Measurements from ENCODE around the gene AMER2.

The AMER2 gene

GRCh38 chr13:25179011-25179410 is 6.9 kb upstream of the AMER2 start:
- Histone ChIP-seq H3K36me3 (ENCODE audit: control insufficient read depth, low read length) (no peaks in the 10 kb centered on the region), H3K4me3 (ENCODE audit: low read length) (no peak overlapping the region), H3K79me2 (ENCODE audit: control insufficient read depth, low read length) (no peaks in the 10 kb centered on the region), H3K9me2 (replicated peaks; ENCODE audit: control insufficient read depth, low read length) (no peaks in the 10 kb centered on the region), H3F3A (ENCODE audit: control insufficient read depth, insufficient read depth) (no peaks in the 10 kb centered on the region), H3K27ac (ENCODE audit: low read depth, low read length) (no peak overlapping the region), H3K4me1 (ENCODE audit: control insufficient read depth, low read length) (peaks cover 25% of the 10 kb centered on the region), H3K9me3 (ENCODE audit: control insufficient read depth, insufficient read depth, low read length) (no peaks in the 10 kb centered on the region), H3K27me3 (ENCODE audit: control insufficient read depth, low read length) (peaks cover 15% of the 10 kb centered on the region; the same call in 1 of the 2 replicates), H3K4me2 (ENCODE audit: low read length) (no peak overlapping the region), H4K20me1 (ENCODE audit: control insufficient read depth, insufficient read depth, low read depth, low read length) (no peaks in the 10 kb centered on the region)
- no peak for TF ChIP-seq EZH2phosphoT487 (IDR thresholded peaks at IDR 0.05; ENCODE audit: borderline replicate concordance, low read length)
- TF ChIP-seq CTCF (IDR thresholded peaks at IDR 0.05; ENCODE audit: low read depth, low read length, poor library complexity, severe bottlenecking) = no peak

GRCh38 chr13:25178070-25178469 is 6.0 kb upstream of the AMER2 start:
- Histone ChIP-seq H3K4me3 (ENCODE audit: low read length) (no peak overlapping the region), H3K9me3 (ENCODE audit: control insufficient read depth, insufficient read depth, low read length) (no peaks in the 10 kb centered on the region), H3K4me1 (ENCODE audit: control insufficient read depth, low read length) (peaks cover 25% of the 10 kb centered on the region), H3K27ac (ENCODE audit: low read depth, low read length) (no peak overlapping the region), H4K20me1 (ENCODE audit: control insufficient read depth, insufficient read depth, low read depth, low read length) (no peaks in the 10 kb centered on the region), H3K27me3 (ENCODE audit: control insufficient read depth, low read length) (peaks cover 15% of the 10 kb centered on the region; the same call in 1 of the 2 replicates), H3K9me2 (replicated peaks; ENCODE audit: control insufficient read depth, low read length) (no peaks in the 10 kb centered on the region), H3K36me3 (ENCODE audit: control insufficient read depth, low read length) (no peaks in the 10 kb centered on the region), H3K79me2 (ENCODE audit: control insufficient read depth, low read length) (no peaks in the 10 kb centered on the region), H3K4me2 (ENCODE audit: low read length) (no peak overlapping the region), H3F3A (ENCODE audit: control insufficient read depth, insufficient read depth) (no peaks in the 10 kb centered on the region)
- TF ChIP-seq EZH2phosphoT487 (IDR thresholded peaks at IDR 0.05; ENCODE audit: borderline replicate concordance, low read length) = no peak
- no peak for TF ChIP-seq CTCF (IDR thresholded peaks at IDR 0.05; ENCODE audit: low read depth, low read length, poor library complexity, severe bottlenecking)

GRCh38 chr13:25177636-25178035 is 5.5 kb upstream of the AMER2 start:
- H3K9me3 ChIP-seq (ENCODE audit: control insufficient read depth, insufficient read depth, low read length) = no peaks in the 10 kb centered on the region
- H3K4me1 ChIP-seq (ENCODE audit: control insufficient read depth, low read length) = peaks cover 25% of the 10 kb centered on the region
- H3K4me3 ChIP-seq (ENCODE audit: low read length) = no peak overlapping the region
- no peaks in the 10 kb centered on the region for H3F3A ChIP-seq (ENCODE audit: control insufficient read depth, insufficient read depth)
- H3K79me2 ChIP-seq (ENCODE audit: control insufficient read depth, low read length) = no peaks in the 10 kb centered on the region
- TF ChIP-seq CTCF (IDR thresholded peaks at IDR 0.05; ENCODE audit: low read depth, low read length, poor library complexity, severe bottlenecking) = no peak
- TF ChIP-seq EZH2phosphoT487 (IDR thresholded peaks at IDR 0.05; ENCODE audit: borderline replicate concordance, low read length) = no peak
- no peak overlapping the region for H3K4me2 ChIP-seq (ENCODE audit: low read length)
- no peaks in the 10 kb centered on the region for H3K36me3 ChIP-seq (ENCODE audit: control insufficient read depth, low read length)
- no peaks in the 10 kb centered on the region for H4K20me1 ChIP-seq (ENCODE audit: control insufficient read depth, insufficient read depth, low read depth, low read length)
- no peak overlapping the region for H3K27ac ChIP-seq (ENCODE audit: low read depth, low read length)
- no peaks in the 10 kb centered on the region for H3K9me2 ChIP-seq (replicated peaks; ENCODE audit: control insufficient read depth, low read length)
- H3K27me3 ChIP-seq (ENCODE audit: control insufficient read depth, low read length) = peaks cover 15% of the 10 kb centered on the region; the same call in 1 of the 2 replicates
